Measurements from ENCODE around the gene AQP12B.

Gene AQP12B

DNA sequence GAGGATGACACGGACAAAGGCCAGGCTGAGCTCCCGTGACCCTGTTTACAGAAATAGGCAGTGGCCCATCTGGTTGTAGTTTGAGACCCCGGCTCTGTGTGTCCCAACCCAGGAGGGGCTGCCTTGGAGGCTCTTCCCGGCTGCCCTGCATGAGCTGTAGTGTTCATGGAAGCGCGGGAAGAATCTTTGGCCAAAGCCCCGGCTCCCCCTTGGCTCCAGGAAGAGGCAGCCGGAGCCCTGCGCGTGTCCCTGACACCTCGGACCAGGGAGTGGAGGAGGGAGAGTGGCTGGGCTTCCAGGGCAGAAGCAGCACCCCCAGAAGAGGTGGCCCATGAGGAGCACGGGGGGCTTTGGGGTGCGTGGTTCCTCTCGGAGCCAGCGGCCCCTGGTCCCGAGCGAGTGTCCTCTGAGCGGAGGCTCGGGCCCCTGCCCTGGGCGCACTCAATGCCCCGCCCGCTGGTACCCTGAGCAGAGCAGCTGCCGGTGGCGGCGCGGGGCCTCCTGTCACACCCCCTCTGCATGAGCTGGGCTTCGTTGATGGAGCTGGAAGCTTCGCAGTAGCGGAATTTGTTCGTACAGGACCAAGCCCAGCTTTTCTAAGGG is 35.7 kb downstream of the AQP12B start:
- no peak for DNase-seq

GRCh38 chr2:240646176-240646899 is 36.3 kb downstream of the AQP12B start:
- DNase-seq, result no peak

GRCh38 chr2:240645801-240646175 is 36.9 kb downstream of the AQP12B start:
- DNase-seq, result no peak

- DNase-seq, result no peak
These were observed 37.3 kb downstream of the AQP12B start for GRCh38 chr2:240645346-240645745.

DNA sequence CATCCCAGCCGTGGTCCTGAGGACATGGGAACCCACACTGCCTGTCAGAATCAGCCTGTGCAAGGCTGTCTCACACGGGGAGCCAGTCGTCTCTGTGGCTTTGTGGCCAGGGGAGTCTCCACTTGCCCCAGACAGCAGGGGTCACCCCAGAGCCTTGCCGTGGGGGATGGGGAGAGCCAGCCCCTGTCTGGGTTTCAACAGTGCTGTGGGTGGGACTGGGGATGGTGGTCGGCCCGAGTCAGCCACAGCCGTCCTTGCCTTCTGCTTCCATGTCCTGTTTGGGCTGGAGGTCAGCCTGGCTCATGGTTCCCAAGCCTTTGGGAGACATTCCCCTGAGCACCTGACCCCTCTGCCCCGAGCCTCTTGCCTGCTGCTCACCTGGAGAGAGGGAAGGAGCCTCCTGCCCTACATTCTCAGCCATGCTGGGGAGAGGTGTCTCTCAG is 37.8 kb downstream of the AQP12B start:
- DNase-seq, result no peak

DNA sequence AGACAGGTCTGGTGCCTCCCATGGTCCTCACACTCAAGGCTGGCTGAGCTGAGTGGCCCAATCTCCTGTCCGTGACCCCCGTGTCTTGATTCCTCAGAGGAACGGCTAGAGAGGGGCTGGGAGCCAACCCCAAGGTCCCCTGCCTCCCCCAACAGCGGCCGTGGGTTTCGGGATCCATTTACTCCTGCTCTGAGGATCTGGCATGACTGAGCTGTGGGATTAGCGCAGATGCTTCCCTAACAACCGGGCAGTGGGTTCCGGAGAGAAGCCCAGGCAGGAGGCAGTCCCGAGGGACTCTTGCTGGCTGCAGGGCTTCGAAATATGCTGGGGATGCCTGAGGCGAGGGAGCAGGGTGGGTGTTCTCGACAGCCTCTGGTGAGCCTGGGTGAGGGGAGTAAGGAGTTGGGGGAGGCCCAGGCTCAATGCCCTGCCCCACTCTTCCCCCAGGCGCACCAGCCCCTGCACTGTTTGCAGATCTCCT is 38.5 kb downstream of the AQP12B start:
- no peak for DNase-seq

DNA sequence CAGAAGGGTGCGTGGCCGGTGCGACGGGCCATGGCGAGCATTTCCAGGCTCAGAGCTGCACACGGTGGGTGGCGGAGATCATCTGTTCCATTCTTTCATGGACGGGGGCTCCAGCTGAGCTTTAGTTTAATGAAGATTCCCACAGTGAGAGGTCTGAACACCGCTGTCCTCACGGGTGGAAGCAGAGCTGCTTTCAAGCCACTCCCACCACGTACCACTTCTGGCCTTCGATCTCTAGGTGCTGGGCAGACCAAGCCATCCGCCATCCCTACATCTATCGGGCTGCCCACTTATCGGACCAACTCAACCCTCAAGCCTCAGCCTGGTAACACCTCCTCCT is 38.9 kb downstream of the AQP12B start:
- no peak for DNase-seq

GRCh38 chr2:240643093-240643810 is 39.4 kb downstream of the AQP12B start:
- DNase-seq, result no peak

DNA sequence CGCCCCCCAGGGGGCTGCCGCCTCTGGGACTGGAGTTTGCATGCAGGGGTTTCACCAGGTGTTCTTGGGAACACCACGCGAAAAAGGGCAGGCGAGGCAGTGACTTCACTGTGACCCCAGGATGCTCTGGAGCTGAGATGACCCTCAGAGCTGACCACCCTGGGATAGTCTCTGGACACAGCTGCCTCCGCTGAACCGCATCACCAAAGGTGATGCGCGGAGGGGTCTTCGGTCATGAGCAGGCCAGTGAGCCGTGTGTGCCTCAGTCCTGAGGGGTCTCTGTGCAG is 39.9 kb downstream of the AQP12B start:
- no peak for DNase-seq

- DNase-seq, result no peak
These were observed 40.5 kb downstream of the AQP12B start for GRCh38 chr2:240642061-240642805.

GRCh38 chr2:240640939-240641338 is 41.7 kb downstream of the AQP12B start:
- no peak for DNase-seq

DNA sequence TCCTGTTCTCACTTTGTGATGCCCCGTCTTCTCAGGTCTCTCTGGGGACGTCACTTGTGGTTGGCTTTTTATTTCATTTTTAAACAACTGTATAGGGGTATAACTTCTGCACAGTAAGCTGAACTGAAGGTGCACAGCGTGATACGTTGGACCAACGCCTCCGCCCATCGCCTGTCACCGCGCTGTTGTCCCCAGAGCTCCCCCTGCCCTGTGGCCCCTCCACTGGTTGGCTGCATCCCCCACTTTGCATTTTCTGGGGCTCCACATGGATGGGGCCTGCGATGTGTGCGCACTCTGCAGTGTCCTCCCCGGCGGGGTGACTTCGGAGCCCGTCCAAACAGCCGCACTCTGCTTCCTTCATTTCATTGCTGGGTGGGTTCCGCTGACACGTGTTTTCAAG is 43.1 kb downstream of the AQP12B start:
- no peak for DNase-seq

- no peak for DNase-seq
These were observed 44.0 kb downstream of the AQP12B start for GRCh38 chr2:240638512-240639160.

DNA sequence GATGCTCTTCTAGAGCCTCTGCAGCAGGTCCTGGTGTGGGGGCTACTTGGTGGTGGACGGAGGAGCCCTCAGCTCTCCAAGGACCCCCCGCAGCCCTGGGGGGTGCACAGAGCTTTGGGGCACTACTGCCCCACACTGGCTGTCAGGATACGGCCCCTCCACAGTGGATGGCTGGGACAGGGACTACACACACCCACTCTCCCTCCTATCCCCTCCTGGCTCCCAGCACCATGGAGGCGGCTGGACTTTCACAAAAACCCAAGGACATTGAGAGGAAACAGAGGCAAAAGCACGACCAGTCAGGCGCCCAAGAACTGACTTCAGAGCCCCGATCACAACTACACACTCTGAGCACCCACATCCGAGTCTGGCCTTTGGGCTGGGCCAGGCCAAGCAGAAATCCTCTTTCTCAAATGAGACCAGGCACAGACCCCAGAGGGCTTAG is 44.8 kb downstream of the AQP12B start:
- DNase-seq, result no peak

- DNase-seq, result no peak
These were observed 45.4 kb downstream of the AQP12B start for GRCh38 chr2:240637116-240637900.

DNA sequence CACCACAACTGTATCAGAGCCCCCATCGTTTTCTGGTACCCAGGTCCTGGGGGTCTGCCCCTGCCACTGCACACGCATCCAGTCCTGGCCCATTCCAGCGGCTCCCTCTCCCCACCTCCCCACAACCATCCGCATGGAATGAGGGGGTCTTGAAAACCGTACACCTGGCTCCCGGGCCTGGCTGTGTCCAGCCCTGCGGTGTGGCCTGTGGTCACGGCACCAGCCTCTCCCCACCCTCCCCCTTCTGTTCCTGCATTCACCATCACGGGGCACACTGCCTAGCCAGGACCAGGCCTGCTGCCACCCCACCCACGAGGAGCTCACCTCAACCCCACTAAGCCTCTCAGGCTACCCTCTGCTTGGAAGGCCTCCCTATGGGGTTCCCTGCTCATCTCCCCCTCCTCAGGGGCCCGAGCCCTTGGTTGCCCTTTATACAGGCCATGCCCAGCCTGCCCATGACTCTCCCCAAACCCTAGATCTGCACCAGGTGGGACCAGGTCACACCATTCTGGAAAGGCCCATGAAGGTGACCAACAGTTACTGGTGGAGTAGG is 46.0 kb downstream of the AQP12B start:
- no peak for DNase-seq

DNA sequence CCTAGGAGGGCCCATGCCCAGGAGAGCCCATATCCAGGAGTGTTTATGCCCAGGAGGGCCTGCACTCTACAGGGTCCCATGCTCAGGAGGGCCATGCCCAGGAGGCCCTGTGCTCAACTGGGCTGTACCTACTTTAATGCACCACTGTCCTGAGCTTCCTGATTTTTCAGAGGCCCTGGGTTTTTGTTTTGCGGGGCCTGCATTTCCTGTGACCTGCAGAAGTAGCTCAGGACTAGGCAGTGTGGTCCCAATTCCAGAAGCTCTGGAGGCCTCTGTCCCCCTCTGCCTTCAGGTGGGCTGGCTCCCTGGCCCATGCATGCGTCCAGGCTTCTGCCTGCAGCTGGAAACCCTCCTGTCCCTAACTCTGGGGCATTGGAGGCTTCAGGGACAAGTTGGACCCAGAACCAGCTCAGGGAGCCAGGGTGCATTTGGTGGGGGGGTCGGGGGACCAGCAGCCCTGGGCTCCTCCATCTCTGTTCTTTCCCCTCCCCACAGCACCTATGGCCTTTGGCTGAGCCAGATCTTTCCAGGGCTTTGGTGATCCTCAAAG is 46.6 kb downstream of the AQP12B start:
- DNase-seq, result no peak

GRCh38 chr2:240635121-240635997 is 47.3 kb downstream of the AQP12B start:
- no peak for DNase-seq

- DNase-seq, result no peak
These were observed 50.4 kb downstream of the AQP12B start for GRCh38 chr2:240632306-240632721.

DNA sequence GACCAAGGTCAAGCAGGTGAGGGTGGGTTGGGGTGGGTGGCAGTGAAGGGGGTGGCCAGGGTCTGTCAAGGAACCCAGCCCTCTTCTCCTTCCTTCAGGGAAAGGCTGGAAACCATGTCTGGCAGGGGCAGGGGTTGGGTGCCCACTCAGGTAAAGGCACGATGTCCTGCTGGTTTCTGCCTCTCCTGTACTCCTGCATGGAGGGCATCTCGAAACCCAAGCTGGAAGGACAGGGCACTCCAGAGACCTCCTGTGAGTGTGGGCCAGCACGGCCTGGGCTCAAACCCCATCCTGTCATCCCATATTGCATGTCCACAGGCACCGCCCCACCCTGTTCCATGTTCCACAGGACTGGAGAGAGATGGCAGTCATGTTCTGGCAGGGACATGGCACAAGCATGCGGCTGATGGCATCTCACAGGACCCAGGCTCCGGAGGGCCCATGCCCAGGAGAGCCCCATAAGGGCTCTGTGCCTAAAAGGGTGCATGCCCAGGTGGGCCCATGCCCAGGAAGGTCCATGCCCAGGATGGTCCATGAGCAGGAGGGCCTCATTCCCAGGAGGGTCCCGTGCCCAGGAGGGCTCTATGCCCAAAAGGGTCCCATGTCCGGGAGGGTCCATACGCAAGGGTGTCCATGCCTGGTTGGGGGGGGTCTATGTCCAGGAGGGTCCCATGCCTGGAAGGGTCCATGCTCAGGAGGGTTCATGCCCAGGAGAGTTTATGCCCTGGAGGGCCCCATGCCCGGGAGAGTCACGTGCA is 51.0 kb downstream of the AQP12B start:
- no peak for DNase-seq

Data from NCI-H2029 (cell line).